Fibroblast of lung (primary cell): Measurements from ENCODE around the gene LY6G6C. TPM values are rescaled to one million over a fixed set of nuclear protein-coding genes. Genes with fewer than 3 reads are reported as not detected.
A peak's percentile ranks its signal among the peaks of the same experiment; 100 is the strongest.

Source experiments
- DNase-seq, 2 donors: peaks; one replicate each; pipeline versions ENCODE4 v3.0.0 to v3.0.0-alpha.2; 2010; ENCODE audit warnings: low read depth in 2 of 2
- H2AFZ ChIP-seq: 2 replicates; pipeline ENCODE4 v1.5.1; 2012; ENCODE audit warnings: low read length, control low read depth, inconsistent platforms
- H3K27ac ChIP-seq: 2 replicates; pipeline ENCODE4 v1.5.1; 2011; ENCODE audit warnings: low read length, control low read depth; ENCODE audit not compliant: insufficient read depth
- H3K27me3 ChIP-seq: 2 replicates; pipeline ENCODE4 v1.5.1; 2011; ENCODE audit warnings: mild to moderate bottlenecking, low read length; ENCODE audit not compliant: control insufficient read depth, insufficient read depth
- H3K36me3 ChIP-seq: 2 replicates; pipeline ENCODE4 v1.5.1; 2011; ENCODE audit warnings: low read length; ENCODE audit not compliant: control insufficient read depth, insufficient read depth
- H3K4me1 ChIP-seq: 2 replicates; pipeline ENCODE4 v1.5.1; 2011; ENCODE audit warnings: low read length; ENCODE audit not compliant: control insufficient read depth, insufficient read depth; ENCODE audit errors: extremely low read depth
- H3K4me2 ChIP-seq: 2 replicates; pipeline ENCODE4 v1.5.1; 2011; ENCODE audit warnings: low read length, control low read depth; ENCODE audit not compliant: insufficient read depth; ENCODE audit errors: extremely low read depth
- H3K4me3 ChIP-seq, 4 experiments: fragments of 200-600 bp in 1 of 4; sonication (generic) in 1 of 4; replicated peaks in 1 of 4; 2 replicates each; pipeline ENCODE4 v1.5.1; 2011 to 2016; ENCODE audit warnings: low read length in 4 of 4, low read depth in 3 of 4, mild to moderate bottlenecking in 3 of 4, control low read depth in 2 of 4, inconsistent platforms in 1 of 4, mixed read lengths in 1 of 4; ENCODE audit not compliant: insufficient read depth in 1 of 4; ENCODE audit errors: control extremely low read depth in 1 of 4
- H3K79me2 ChIP-seq: 2 replicates; pipeline ENCODE4 v1.5.1; 2012; ENCODE audit warnings: mild to moderate bottlenecking, low read length, inconsistent platforms; ENCODE audit not compliant: control insufficient read depth, insufficient read depth
- H3K9ac ChIP-seq: 2 replicates; pipeline ENCODE4 v1.5.1; 2011; ENCODE audit warnings: mild to moderate bottlenecking, low read length, control low read depth; ENCODE audit not compliant: insufficient read depth
- H3K9me3 ChIP-seq: 2 replicates; pipeline ENCODE4 v1.5.1; 2012; ENCODE audit warnings: low read depth, low read length; ENCODE audit not compliant: control insufficient read depth, insufficient read depth
- H4K20me1 ChIP-seq: 2 replicates; pipeline ENCODE4 v1.5.1; 2011; ENCODE audit warnings: low read length; ENCODE audit not compliant: control insufficient read depth, insufficient read depth; ENCODE audit errors: extremely low read depth
- CTCF ChIP-seq, 2 donors: IDR thresholded peaks in 1 of 2; conservative IDR thresholded peaks in 1 of 2; 1 replicate in 1 of 2; 2 replicates in 1 of 2; pipeline ENCODE4 v1.5.1; 2011 to 2012; ENCODE audit warnings: low read length in 2 of 2, control low read depth in 1 of 2, inconsistent platforms in 1 of 2, low read depth in 1 of 2, mild to moderate bottlenecking in 1 of 2
- EZH2 ChIP-seq: IDR thresholded peaks from 2 replicates; pipeline ENCODE4 v1.5.1; 2012; ENCODE audit warnings: low read length, control low read depth, mild to moderate bottlenecking; ENCODE audit errors: missing control alignments
- polyA plus RNA-seq, 2 donors: library from polyadenylated mRNA; depleted of rRNA in 1 of 2; stranded (reverse) in 1 of 2; unstranded in 1 of 2; fragments of >200 nt; gene quantifications; 2 replicates each; pipeline ENCODE4 v1.2.1, GENCODE V29; 2011 to 2012; ENCODE audit warnings: missing spikeins in 1 of 2
- total RNA-seq: library from RNA; depleted of rRNA; stranded (reverse); fragments of >200 nt; gene quantifications from 2 replicates; pipeline ENCODE4 v1.2.1, GENCODE V29; 2014

Gene LY6G6C
- total and polyA plus RNA-seq, 2 donors (not counting 1 experiment from before 2014, with no cell fraction given): not detected

- no peak for TF ChIP-seq EZH2
- peak in 1 of 2 donors; percentile 29 for TF ChIP-seq CTCF (conservative IDR thresholded peaks at IDR 0.05 in 1 of 2, IDR thresholded peaks at IDR 0.05 in 1 of 2; ENCODE audit: low read depth in 1 of 2, low read length in 2 of 2)
- H3K79me2 ChIP-seq: peaks cover 27% of the 10 kb centered on the region
- H3K4me2 ChIP-seq: peak overlapping the region; percentile 99
- H3K27ac ChIP-seq: peak overlapping the region; percentile 76
- no peaks in the 10 kb centered on the region for H3K27me3 ChIP-seq
- peak overlapping the region; percentile 61 for H3K9ac ChIP-seq
- peaks cover 34% of the 10 kb centered on the region for H3K36me3 ChIP-seq
- H2AFZ ChIP-seq: peak overlapping the region; percentile 72
- H3K9me3 ChIP-seq: no peaks in the 10 kb centered on the region
- peaks cover 19% of the 10 kb centered on the region for H3K4me1 ChIP-seq
- no peaks in the 10 kb centered on the region for H4K20me1 ChIP-seq
- peak; percentile 83 to 91 for DNase-seq
- peak overlapping the region; percentile 68 to 96 (median 82) for H3K4me3 ChIP-seq
Observed at GRCh38 chr6:31729515-31729978, 8.0 kb upstream of the LY6G6C start.

- Histone ChIP-seq H3K36me3 (peaks cover 32% of the 10 kb centered on the region), H3K4me1 (peaks cover 15% of the 10 kb centered on the region), H3K4me2 (peak within 1 kb of the TSS; percentile 99), H3K4me3 (peak within 1 kb of the TSS; percentile 68 to 96 (median 82)), H3K9me3 (no peaks in the 10 kb centered on the region), H3K9ac (peak within 1 kb of the TSS; percentile 61), H3K27ac (peak within 1 kb of the TSS; percentile 76), H3K27me3 (no peaks in the 10 kb centered on the region), H2AFZ (peak within 1 kb of the TSS; percentile 72), H4K20me1 (no peaks in the 10 kb centered on the region), H3K79me2 (peaks cover 21% of the 10 kb centered on the region)
- DNase-seq: no peak
- TF ChIP-seq EZH2: no peak
- TF ChIP-seq CTCF (conservative IDR thresholded peaks at IDR 0.05 in 1 of 2, IDR thresholded peaks at IDR 0.05 in 1 of 2; ENCODE audit: low read depth in 1 of 2, low read length in 2 of 2): peak in 1 of 2 donors; percentile 33
Observed at GRCh38 chr6:31728767-31729514, 7.4 kb upstream of the LY6G6C start, which contains the start of gene DDAH2. DDAH2 (minus strand) TSS chr6:31729299; CDS start chr6:31729161, 138 bp downstream.

- H4K20me1 ChIP-seq: no peaks in the 10 kb centered on the region
- peak overlapping the region; percentile 61 for H3K9ac ChIP-seq
- no peak overlapping the region for H2AFZ ChIP-seq
- H3K36me3 ChIP-seq: peaks cover 24% of the 10 kb centered on the region
- H3K4me3 ChIP-seq: peak overlapping the region; percentile 68 to 96 (median 82)
- peak overlapping the region; percentile 99 for H3K4me2 ChIP-seq
- H3K27ac ChIP-seq: no peak overlapping the region
- H3K4me1 ChIP-seq: peaks cover 11% of the 10 kb centered on the region
- no peaks in the 10 kb centered on the region for H3K9me3 ChIP-seq
- no peak for DNase-seq
- TF ChIP-seq EZH2 (no peak), CTCF (conservative IDR thresholded peaks at IDR 0.05 in 1 of 2, IDR thresholded peaks at IDR 0.05 in 1 of 2; ENCODE audit: low read depth in 1 of 2, low read length in 2 of 2) (no peak)
- H3K79me2 ChIP-seq: peaks cover 11% of the 10 kb centered on the region
- H3K27me3 ChIP-seq: no peaks in the 10 kb centered on the region
Observed at GRCh38 chr6:31727717-31728671, 6.4 kb upstream of the LY6G6C start.
